HepG2 (cell line): ENCODE data around the gene CXCR2. TPM values are rescaled to one million over a fixed set of nuclear protein-coding genes. Genes with fewer than 3 reads are reported as not detected.
"Not testable (repeated sequence)": the region's sequence is repeated elsewhere in the genome, so short reads cannot be mapped to it uniquely, and the experiment has no call there.

Experiments used
- ATAC-seq: fragments of 200-7000 bp; cut with Tn5 transposase; 3 replicates; pipeline ENCODE4 v1.9.1; 2020; ENCODE audit warnings: mild to moderate bottlenecking, moderate library complexity
- BruUV-seq: library from RNA; stranded (reverse); fragments of 400-500 nt; replicated peaks from 2 replicates; lab custom pipeline; 2021; lab: Mats Ljungman, UMichigan
- CTCF ChIA-PET: fragments of 300-600 bp; formaldehyde crosslinking; extraction: SDS; loops from one replicate; lab custom pipeline; 2021; ENCODE audit warnings: low total read pairs, inconsistent platforms, low intra/inter-chr PET ratio; lab: Yijun Ruan, JAX
- POLR2A ChIA-PET: fragments of 350-600 bp; sonication (Branson Sonifier 250); formaldehyde crosslinking; loops from one replicate; lab custom pipeline; 2020; ENCODE audit warnings: antibody characterized with exemption, inconsistent platforms; lab: Yijun Ruan, JAX
- DNase-seq: peaks from one replicate; pipeline ENCODE4 v3.0.0-alpha.2; 2015; ENCODE audit warnings: low spot score
- FAIRE-seq: peaks from 3 replicates; lab custom pipeline; 2011; peaks lifted over from hg19 to GRCh38; lab: Jason Lieb, UNC
- H2AFZ ChIP-seq: one replicate; pipeline ENCODE4 v1.6.1; 2011; ENCODE audit warnings: low read length, inconsistent platforms
- H3K27ac ChIP-seq: fragments of 300-600 bp; 3 replicates; pipeline ENCODE4 v1.8.0; 2011; ENCODE audit warnings: mixed run types, mild to moderate bottlenecking, mixed read lengths, low read length, inconsistent platforms; ENCODE audit not compliant: insufficient read depth; ENCODE audit errors: extremely low read length
- H3K27me3 ChIP-seq, 2 experiments: fragments of 200-600 bp in 1 of 2; 2 replicates in 1 of 2; 3 replicates in 1 of 2; pipeline versions ENCODE4 v1.6.0 to v1.8.0; 2011; ENCODE audit warnings: low read length in 2 of 2, mild to moderate bottlenecking in 2 of 2, moderate library complexity in 2 of 2, inconsistent platforms in 1 of 2; ENCODE audit not compliant: insufficient read depth in 2 of 2, control insufficient read depth in 1 of 2
- H3K36me3 ChIP-seq, 2 experiments: fragments of 200-600 bp in 1 of 2; replicated peaks in 1 of 2; 2 replicates in 1 of 2; 3 replicates in 1 of 2; pipeline versions ENCODE4 v1.5.1 to v1.8.0; 2011; ENCODE audit warnings: low read length in 2 of 2, inconsistent platforms in 1 of 2; ENCODE audit not compliant: insufficient read depth in 2 of 2, control insufficient read depth in 1 of 2
- H3K4me1 ChIP-seq: 2 replicates; pipeline ENCODE4 v1.5.1; 2012; ENCODE audit warnings: low read length, inconsistent platforms; ENCODE audit not compliant: insufficient read depth
- H3K4me2 ChIP-seq: 2 replicates; pipeline ENCODE4 v1.6.0; 2011; ENCODE audit warnings: low read depth, low read length, inconsistent platforms
- H3K4me3 ChIP-seq, 3 experiments: fragments of 200-600 bp in 1 of 3; sonication (generic), shearing (Covaris generic) in 1 of 3; replicated peaks in 1 of 3; 2 replicates each; pipeline ENCODE4 v1.5.1; 2011 to 2016; ENCODE audit warnings: low read length in 3 of 3, inconsistent platforms in 2 of 3, low read depth in 2 of 3, mild to moderate bottlenecking in 2 of 3, control low read depth in 1 of 3, mixed read lengths in 1 of 3; ENCODE audit not compliant: insufficient read depth in 1 of 3
- H3K79me2 ChIP-seq: one replicate; pipeline ENCODE4 v1.6.1; 2011; ENCODE audit warnings: low read length, inconsistent platforms; ENCODE audit not compliant: insufficient read depth
- H3K9ac ChIP-seq: 2 replicates; pipeline ENCODE4 v1.6.0; 2011; ENCODE audit warnings: mild to moderate bottlenecking, low read depth, low read length, inconsistent platforms; ENCODE audit not compliant: insufficient read depth
- H3K9me3 ChIP-seq: 2 replicates; pipeline ENCODE4 v1.5.1; 2012; ENCODE audit warnings: mild to moderate bottlenecking, low read length
- H4K20me1 ChIP-seq: 2 replicates; pipeline ENCODE4 v1.6.0; 2011; ENCODE audit warnings: inconsistent platforms, mild to moderate bottlenecking, low read length, moderate library complexity; ENCODE audit not compliant: insufficient read depth
- MAFF ChIP-seq: IDR thresholded peaks from 2 replicates; pipeline ENCODE4 v1.6.1; 2011; ENCODE audit warnings: low read depth, low read length, improper control_type of control experiment
- MAFK ChIP-seq, 2 experiments: IDR thresholded peaks in 1 of 2; conservative IDR thresholded peaks in 1 of 2; 2 replicates each; pipeline ENCODE4 v1.6.1; 2011; ENCODE audit warnings: improper control_type of control experiment in 2 of 2, low read length in 2 of 2
- NFYB ChIP-seq: sonication (generic); formaldehyde crosslinking; IDR thresholded peaks from 2 replicates; pipeline ENCODE4 v1.4.0; 2020; ENCODE audit warnings: missing genetic modification reagents
- WGBS: methylation state at CpG from one replicate; pipeline ENCODE4 v1.1.6; 2017; ENCODE audit warnings: low lambda C conversion rate; 5-methylcytosine and 5-hydroxymethylcytosine counted together
- in situ Hi-C: cut with HindIII; loops from 2 replicates; pipeline ENCODE4 v1.10.0; 2017; ENCODE audit warnings: low pct_unique_long_range_greater_than_20kb; ENCODE audit not compliant: extremely low pct_ligation_motif_present
- intact Hi-C: fragments of 100-400 bp; cut with micrococcal nuclease; formaldehyde crosslinking; loops from one replicate; pipeline ENCODE4 v1.10.0; 2022; ENCODE audit not compliant: unreplicated experiment
- polyA plus RNA-seq, 8 experiments: library from polyadenylated mRNA; depleted of rRNA in 3 of 8; stranded (reverse) in 7 of 8; unstranded in 1 of 8; fragments of >200 nt; fragmentation: Illumina TruSeq in 4 of 8; extraction: Trizol in 4 of 8; gene quantifications; 2 replicates each; pipeline versions ENCODE4 v1.2.1 to v1.2.3, GENCODE V29; 2011 to 2016; ENCODE audit warnings: low read depth in 4 of 8, missing spikeins in 1 of 8, mixed read lengths in 1 of 8; ENCODE audit not compliant: insufficient read depth in 1 of 8
- total RNA-seq, 5 experiments: library from RNA; depleted of rRNA; stranded (reverse); fragments of >200 nt; fragmentation: Illumina TruSeq; extraction: Trizol; gene quantifications; 2 replicates each; pipeline ENCODE4 v1.2.3, GENCODE V29; 2016; ENCODE audit warnings: low read depth in 1 of 5

Gene CXCR2
- total and polyA plus RNA-seq, 2 of the 13 experiments (the other 11 are each of a cell fraction or from before 2014, with no cell fraction given), result not detected

- BruUV-seq, H3K4me1 ChIP-seq, H3K79me2 ChIP-seq, POLR2A ChIA-PET, H3K4me2 ChIP-seq, H3K27ac ChIP-seq, intact Hi-C loops, H2AFZ ChIP-seq, H3K9ac ChIP-seq, DNase-seq, in situ Hi-C loops, H3K36me3 ChIP-seq, ATAC-seq, H3K27me3 ChIP-seq, CTCF ChIA-PET, H4K20me1 ChIP-seq, H3K4me3 ChIP-seq, FAIRE-seq: not testable (repeated sequence)
- 38% methylated on average over 7 of the region's 7 CpGs for WGBS
- H3K9me3 ChIP-seq, result peaks cover 19% of the 10 kb centered on the region; the same call in 1 of the 2 replicates
- TF ChIP-seq MAFK (conservative IDR thresholded peaks at IDR 0.05 in 1 of 2, IDR thresholded peaks at IDR 0.05 in 1 of 2; ENCODE audit: low read length in 2 of 2), result peak; percentile 15 to 62; a peak in 2 of 4 replicates
- TF ChIP-seq MAFF, result peak; percentile 45; the same call in 1 of the 2 replicates
Observed at GRCh38 chr2:218108834-218109233, 17.0 kb upstream of the CXCR2 start.

DNA sequence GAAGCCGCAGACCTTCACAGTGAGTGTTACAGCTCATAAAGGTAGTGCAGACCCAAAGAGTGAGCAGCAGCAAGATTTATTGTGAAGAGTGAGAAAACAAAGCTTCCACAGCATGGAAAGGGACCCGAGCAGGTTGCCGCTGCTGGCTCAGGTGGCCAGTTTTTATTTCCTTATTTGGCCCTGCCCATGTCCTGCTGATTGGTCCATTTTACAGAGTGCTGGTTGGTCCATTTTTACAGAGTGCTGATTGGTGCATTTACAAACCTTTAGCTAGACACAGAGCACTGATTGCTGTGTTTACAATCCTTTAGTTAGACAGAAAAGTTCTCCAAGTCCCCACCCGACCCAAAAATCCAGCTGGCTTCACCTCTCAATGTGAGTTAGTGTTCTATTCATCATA is 4.0 kb upstream of the CXCR2 start:
- H3K36me3 ChIP-seq, H3K27ac ChIP-seq, CTCF ChIA-PET, FAIRE-seq, H3K79me2 ChIP-seq, ATAC-seq, H3K4me2 ChIP-seq, H4K20me1 ChIP-seq, H3K9ac ChIP-seq, DNase-seq, BruUV-seq, H3K4me1 ChIP-seq, POLR2A ChIA-PET, in situ Hi-C loops, intact Hi-C loops, H2AFZ ChIP-seq, H3K4me3 ChIP-seq: not testable (repeated sequence)
- peaks cover 11% of the 10 kb centered on the region for H3K9me3 ChIP-seq
- peaks cover 1 to 29% of the 10 kb centered on the region in 2 experiments for H3K27me3 ChIP-seq
- 29% methylated on average over 4 of the region's 4 CpGs for WGBS
- peak; percentile 61; the same call in 1 of the 2 replicates for TF ChIP-seq NFYB (CRISPR knock-in tag)

GRCh38 chr2:218122286-218122685 is 3.5 kb upstream of the CXCR2 start:
- BruUV-seq, H3K9ac ChIP-seq, POLR2A ChIA-PET, H3K4me3 ChIP-seq, H3K79me2 ChIP-seq, H3K27ac ChIP-seq, H4K20me1 ChIP-seq, CTCF ChIA-PET, H3K4me1 ChIP-seq, H3K4me2 ChIP-seq, DNase-seq, ATAC-seq, intact Hi-C loops, H2AFZ ChIP-seq, in situ Hi-C loops, H3K36me3 ChIP-seq, FAIRE-seq, H3K9me3 ChIP-seq: not testable (repeated sequence)
- H3K27me3 ChIP-seq, result peaks cover 1 to 34% of the 10 kb centered on the region in 2 experiments
